Hepatocyte (in vitro differentiated cells): ENCODE measurements around the gene PAK1. TPM values are rescaled to one million over a fixed set of nuclear protein-coding genes. Genes with fewer than 3 reads are reported as not detected.

ENCODE experiments used
- DNase-seq: peaks from one replicate; pipeline ENCODE4 v3.0.0-alpha.2; 2016; ENCODE audit warnings: low spot score
- H2AFZ ChIP-seq: fragments of 200-600 bp; sonication (generic); 2 replicates; pipeline ENCODE4 v1.6.0; 2016; ENCODE audit warnings: antibody characterized with exemption, mild to moderate bottlenecking
- H3K27ac ChIP-seq: fragments of 200-600 bp; sonication (generic); 2 replicates; pipeline ENCODE4 v1.5.1; 2016; ENCODE audit warnings: mild to moderate bottlenecking
- H3K27me3 ChIP-seq: fragments of 200-600 bp; sonication (generic); 2 replicates; pipeline ENCODE4 v1.6.1; 2016
- H3K36me3 ChIP-seq: fragments of 200-600 bp; sonication (generic); replicated peaks from 2 replicates; pipeline ENCODE4 v1.5.1; 2016; ENCODE audit warnings: low read depth; ENCODE audit not compliant: insufficient read depth
- H3K4me1 ChIP-seq: fragments of 200-600 bp; sonication (generic); 2 replicates; pipeline ENCODE4 v1.5.1; 2016; ENCODE audit warnings: mild to moderate bottlenecking, moderate library complexity; ENCODE audit not compliant: insufficient read depth
- H3K4me2 ChIP-seq: fragments of 200-600 bp; sonication (generic); 2 replicates; pipeline ENCODE4 v1.6.0; 2016
- H3K4me3 ChIP-seq: fragments of 200-600 bp; sonication (generic); 2 replicates; pipeline ENCODE4 v1.5.1; 2016; ENCODE audit warnings: mild to moderate bottlenecking
- H3K79me2 ChIP-seq: fragments of 200-600 bp; sonication (generic); 2 replicates; pipeline ENCODE4 v1.6.0; 2017; ENCODE audit warnings: mild to moderate bottlenecking
- H3K9me2 ChIP-seq: fragments of 200-600 bp; sonication (generic); replicated peaks from 2 replicates; pipeline ENCODE4 v1.6.0; 2017; ENCODE audit warnings: mild to moderate bottlenecking; ENCODE audit not compliant: insufficient read depth
- H3K9me3 ChIP-seq: fragments of 200-600 bp; sonication (generic); 2 replicates; pipeline ENCODE4 v1.5.1; 2016; ENCODE audit warnings: low read depth, mild to moderate bottlenecking
- H4K20me1 ChIP-seq: fragments of 200-600 bp; sonication (generic); 2 replicates; pipeline ENCODE4 v1.6.0; 2016; ENCODE audit warnings: mild to moderate bottlenecking; ENCODE audit not compliant: insufficient read depth, poor library complexity, severe bottlenecking
- CTCF ChIP-seq: fragments of 200-600 bp; sonication (generic); IDR thresholded peaks from 2 replicates; pipeline ENCODE4 v1.5.1; 2016; ENCODE audit warnings: antibody characterized with exemption, mild to moderate bottlenecking; ENCODE audit not compliant: poor library complexity
- EZH2 ChIP-seq: fragments of 200-600 bp; sonication (generic); IDR thresholded peaks from 2 replicates; pipeline ENCODE4 v1.6.1; 2016; ENCODE audit warnings: antibody characterized with exemption, mild to moderate bottlenecking, borderline replicate concordance
- EZH2phosphoT487 ChIP-seq: fragments of 200-600 bp; sonication (generic); IDR thresholded peaks from one replicate; pipeline ENCODE4 v1.6.1; 2018; ENCODE audit warnings: antibody characterized with exemption, mild to moderate bottlenecking, low read depth, moderate library complexity; ENCODE audit not compliant: unreplicated experiment, severe bottlenecking
- WGBS: methylation state at CpG from one replicate; pipeline ENCODE4 v1.1.6; 2016; ENCODE audit warnings: low lambda C conversion rate; ENCODE audit errors: missing lambda C conversion rate; 5-methylcytosine and 5-hydroxymethylcytosine counted together
- polyA plus RNA-seq: library from polyadenylated mRNA; unstranded; fragments of >200 nt; fragmentation: Nextera tagmentation; extraction: Ambion mirVana; gene quantifications from 2 replicates; pipeline ENCODE4 v1.2.1, GENCODE V29; 2016
- total RNA-seq: library from RNA; depleted of rRNA; stranded (reverse); fragments of >200 nt; gene quantifications from 2 replicates; pipeline ENCODE4 v1.2.3, GENCODE V29; 2014

Gene PAK1
- total and polyA plus RNA-seq, 2 experiments from 2014 or later, result 30.3 to 62.0 TPM

DNA sequence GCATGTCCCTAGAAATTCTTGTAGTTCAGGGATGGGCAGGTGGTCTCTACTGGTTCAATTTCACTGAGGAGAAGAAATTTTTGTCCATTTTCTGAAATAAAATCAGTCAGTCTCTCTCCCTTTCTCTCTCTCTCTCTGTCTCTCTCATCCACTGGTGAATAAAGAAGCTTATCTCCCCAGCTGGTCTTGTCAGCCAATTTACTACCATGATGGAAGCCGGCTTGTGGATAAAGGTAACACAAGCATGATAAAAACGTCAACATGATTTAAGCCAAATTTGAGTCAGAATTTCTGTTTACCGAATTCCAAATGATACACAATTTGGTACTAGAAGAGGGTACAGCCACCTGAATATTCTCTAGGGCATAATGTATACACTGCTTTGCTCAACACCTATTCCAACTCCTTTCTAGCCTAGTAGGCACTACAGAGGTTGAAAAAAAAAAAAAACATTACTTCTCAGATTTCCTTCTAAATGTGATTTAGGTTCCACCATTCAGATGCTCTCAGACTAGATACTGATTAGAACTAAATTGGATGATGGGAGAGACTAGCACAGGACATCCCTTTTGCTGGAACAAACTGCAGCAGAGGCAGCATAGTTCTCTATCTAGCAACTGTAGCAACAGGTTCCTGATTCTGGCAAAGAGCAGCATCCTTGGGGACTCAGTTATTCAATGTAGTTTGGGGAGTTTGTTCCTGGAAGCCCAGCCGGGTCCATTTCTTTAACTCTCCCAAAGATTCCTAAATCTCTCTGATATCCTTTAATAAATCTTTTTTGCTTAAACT is 18.8 kb downstream of the PAK1 start:
- H3K9me3 ChIP-seq, result no peaks in the 10 kb centered on the region
- no peaks in the 10 kb centered on the region for H3K36me3 ChIP-seq
- DNase-seq, result no peak
- H2AFZ ChIP-seq, result no peak overlapping the region
- H3K4me1 ChIP-seq, result peaks cover 14% of the 10 kb centered on the region
- H3K4me3 ChIP-seq, result no peak overlapping the region
- no peaks in the 10 kb centered on the region for H3K27me3 ChIP-seq
- peaks cover 86% of the 10 kb centered on the region for H3K79me2 ChIP-seq
- H4K20me1 ChIP-seq, result no peaks in the 10 kb centered on the region
- H3K9me2 ChIP-seq, result no peaks in the 10 kb centered on the region
- 12% methylated on average over 4 of the region's 4 CpGs for WGBS
- TF ChIP-seq EZH2phosphoT487, result no peak
- no peak overlapping the region for H3K27ac ChIP-seq
- no peak overlapping the region for H3K4me2 ChIP-seq

- DNase-seq, result no peak
- H3K9me2 ChIP-seq, result no peaks in the 10 kb centered on the region
- TF ChIP-seq CTCF (no peak), EZH2 (no peak), EZH2phosphoT487 (no peak)
- peaks cover 5% of the 10 kb centered on the region for H3K4me1 ChIP-seq
- H3K79me2 ChIP-seq, result peaks cover 87% of the 10 kb centered on the region
- no peaks in the 10 kb centered on the region for H3K36me3 ChIP-seq
- no peak overlapping the region for H3K27ac ChIP-seq
- no peaks in the 10 kb centered on the region for H4K20me1 ChIP-seq
- WGBS, result 80% methylated on average over 1 of the region's 1 CpG
- H2AFZ ChIP-seq, result no peak overlapping the region
- no peaks in the 10 kb centered on the region for H3K9me3 ChIP-seq
- no peak overlapping the region for H3K4me3 ChIP-seq
- H3K27me3 ChIP-seq, result no peaks in the 10 kb centered on the region
- H3K4me2 ChIP-seq, result no peak overlapping the region
Measured at GRCh38 chr11:77450227-77450626, 23.7 kb downstream of the PAK1 start.

DNA sequence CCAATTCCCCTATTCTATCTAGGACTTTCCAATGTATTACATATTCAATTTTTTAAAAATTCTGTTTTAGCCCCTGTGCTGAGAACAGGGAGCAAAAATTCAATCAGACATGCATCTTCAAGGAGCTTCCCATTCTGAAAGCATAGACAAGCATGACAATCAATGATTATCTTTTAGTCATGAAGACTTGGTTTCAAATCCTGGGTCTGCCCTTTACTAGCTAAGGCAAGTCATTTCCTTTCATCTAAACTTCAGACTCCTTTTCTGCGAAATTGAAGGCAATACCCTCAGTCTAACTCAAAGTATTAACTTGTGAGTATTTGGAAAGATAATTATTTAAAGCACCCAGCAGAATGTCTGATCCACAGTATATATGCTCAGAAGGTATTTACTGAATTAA is 24.1 kb downstream of the PAK1 start:
- no peaks in the 10 kb centered on the region for H3K9me2 ChIP-seq
- no peaks in the 10 kb centered on the region for H3K27me3 ChIP-seq
- peaks cover under 1% of the 10 kb centered on the region for H3K4me1 ChIP-seq
- TF ChIP-seq CTCF (no peak), EZH2 (no peak), EZH2phosphoT487 (no peak)
- H3K36me3 ChIP-seq, result no peaks in the 10 kb centered on the region
- peaks cover 87% of the 10 kb centered on the region for H3K79me2 ChIP-seq
- no peak for DNase-seq
- H3K4me3 ChIP-seq, result no peak overlapping the region
- no peak overlapping the region for H3K4me2 ChIP-seq
- H3K27ac ChIP-seq, result no peak overlapping the region
- H4K20me1 ChIP-seq, result no peaks in the 10 kb centered on the region
- 94% methylated on average over 1 of the region's 1 CpG for WGBS
- H2AFZ ChIP-seq, result no peak overlapping the region
- H3K9me3 ChIP-seq, result no peaks in the 10 kb centered on the region

DNA sequence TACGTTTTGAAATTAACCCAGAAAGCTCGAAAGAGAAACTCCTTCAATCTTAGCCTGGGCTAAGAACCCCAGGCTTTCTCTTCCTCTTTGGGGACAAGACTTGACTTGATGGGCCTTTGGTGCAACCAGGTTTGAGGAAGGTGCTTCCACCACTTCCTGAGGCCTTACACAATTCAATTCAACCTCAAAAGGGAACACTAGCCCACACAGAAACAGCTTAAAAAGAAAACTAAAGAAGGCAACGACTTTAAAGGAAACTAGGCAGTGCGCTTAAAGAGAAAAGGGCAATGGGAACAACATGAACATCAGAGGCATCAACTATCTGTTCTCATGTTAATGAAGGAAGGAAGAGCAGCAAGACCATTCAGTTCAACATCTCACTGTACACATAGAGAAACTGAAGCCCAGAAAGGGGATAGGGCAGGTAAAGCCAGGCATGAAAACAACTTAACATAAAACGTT is 24.8 kb downstream of the PAK1 start:
- WGBS, result 65% methylated on average over 5 of the region's 5 CpGs
- peaks cover 87% of the 10 kb centered on the region for H3K79me2 ChIP-seq
- no peak overlapping the region for H3K27ac ChIP-seq
- no peak overlapping the region for H2AFZ ChIP-seq
- no peaks in the 10 kb centered on the region for H3K9me2 ChIP-seq
- no peaks in the 10 kb centered on the region for H3K4me1 ChIP-seq
- no peak for TF ChIP-seq EZH2phosphoT487
- no peak for TF ChIP-seq EZH2
- no peak for TF ChIP-seq CTCF
- H4K20me1 ChIP-seq, result no peaks in the 10 kb centered on the region
- no peak overlapping the region for H3K4me3 ChIP-seq
- no peaks in the 10 kb centered on the region for H3K9me3 ChIP-seq
- DNase-seq, result no peak
- H3K27me3 ChIP-seq, result no peaks in the 10 kb centered on the region
- H3K36me3 ChIP-seq, result no peaks in the 10 kb centered on the region
- H3K4me2 ChIP-seq, result no peak overlapping the region
